ENCODE results near the gene ELL.

ELL gene

GRCh38 chr19:18469069-18469846 is 52.6 kb downstream of the ELL start:
- DNase-seq (ENCODE audit: low read depth), result peak; percentile 52

GRCh38 chr19:18468517-18468916 is 53.4 kb downstream of the ELL start:
- DNase-seq (ENCODE audit: low read depth), result no peak

GRCh38 chr19:18467978-18468377 is 53.9 kb downstream of the ELL start:
- DNase-seq (ENCODE audit: low read depth), result no peak

GRCh38 chr19:18466354-18466753 is 55.5 kb downstream of the ELL start:
- DNase-seq (ENCODE audit: low read depth), result no peak

DNA sequence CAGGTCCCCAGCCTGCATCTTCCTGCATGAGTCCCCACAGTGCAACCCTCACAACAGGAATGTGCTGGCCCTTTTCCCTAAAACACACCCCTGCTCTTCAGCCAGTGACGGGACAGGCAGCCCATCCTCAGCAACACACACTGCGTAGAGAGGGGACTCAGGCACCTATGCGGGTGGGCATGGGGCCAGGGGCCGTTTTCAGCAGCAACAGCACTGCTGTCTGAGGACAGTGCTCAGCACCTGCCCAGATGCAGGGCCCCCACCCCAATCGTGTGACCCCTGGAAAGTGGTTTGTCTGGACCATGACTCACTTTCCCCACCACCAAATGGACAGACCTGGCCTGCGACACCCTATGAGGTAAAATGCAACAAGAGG is 55.9 kb downstream of the ELL start:
- DNase-seq (ENCODE audit: low read depth), result no peak

GRCh38 chr19:18465214-18465963 is 56.5 kb downstream of the ELL start:
- DNase-seq (ENCODE audit: low read depth), result no peak

DNA sequence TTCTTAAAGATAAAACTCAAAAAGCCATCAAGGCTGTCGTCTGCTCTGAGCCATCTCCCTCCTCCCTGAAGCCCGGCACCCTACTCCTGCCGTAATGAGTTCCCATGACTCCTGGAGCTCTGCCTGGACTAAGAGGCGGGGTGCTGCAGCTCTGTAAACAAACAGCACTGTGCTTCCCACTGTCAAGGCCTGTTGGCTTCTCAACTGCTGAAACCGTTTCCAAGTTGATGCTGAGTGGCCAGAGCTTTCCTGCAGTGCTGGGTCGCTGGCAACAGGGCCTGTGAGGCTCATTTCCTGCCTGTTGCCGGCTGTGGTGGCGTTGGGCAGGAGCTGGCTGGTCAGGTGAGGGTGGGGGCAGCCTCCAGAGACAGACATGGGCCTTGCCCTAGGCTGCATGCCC is 57.2 kb downstream of the ELL start:
- DNase-seq (ENCODE audit: low read depth), result peak; percentile 81

- DNase-seq (ENCODE audit: low read depth), result no peak
Measured at GRCh38 chr19:18461471-18461870, 60.4 kb downstream of the ELL start.

DNA sequence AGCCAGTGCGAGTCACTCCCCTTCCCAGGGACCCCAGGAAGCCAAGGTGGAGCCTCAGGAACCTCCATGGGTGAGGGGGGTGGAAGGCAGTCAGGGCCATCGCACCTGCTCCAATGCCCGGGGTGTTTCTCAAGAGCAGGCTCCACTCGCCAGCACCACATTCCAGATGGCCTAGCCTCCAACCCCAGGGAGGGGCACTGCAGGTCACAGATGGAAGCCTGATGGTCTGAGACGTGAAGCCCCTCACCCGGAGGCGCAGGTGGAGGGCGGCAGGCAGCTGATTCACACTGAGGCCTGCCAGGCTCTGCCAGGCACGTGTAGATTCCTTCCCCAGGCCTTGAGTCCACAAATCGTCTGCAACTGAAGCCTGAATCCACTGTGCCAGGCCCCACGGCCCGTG is 61.0 kb downstream of the ELL start:
- no peak for DNase-seq (ENCODE audit: low read depth)

DNA sequence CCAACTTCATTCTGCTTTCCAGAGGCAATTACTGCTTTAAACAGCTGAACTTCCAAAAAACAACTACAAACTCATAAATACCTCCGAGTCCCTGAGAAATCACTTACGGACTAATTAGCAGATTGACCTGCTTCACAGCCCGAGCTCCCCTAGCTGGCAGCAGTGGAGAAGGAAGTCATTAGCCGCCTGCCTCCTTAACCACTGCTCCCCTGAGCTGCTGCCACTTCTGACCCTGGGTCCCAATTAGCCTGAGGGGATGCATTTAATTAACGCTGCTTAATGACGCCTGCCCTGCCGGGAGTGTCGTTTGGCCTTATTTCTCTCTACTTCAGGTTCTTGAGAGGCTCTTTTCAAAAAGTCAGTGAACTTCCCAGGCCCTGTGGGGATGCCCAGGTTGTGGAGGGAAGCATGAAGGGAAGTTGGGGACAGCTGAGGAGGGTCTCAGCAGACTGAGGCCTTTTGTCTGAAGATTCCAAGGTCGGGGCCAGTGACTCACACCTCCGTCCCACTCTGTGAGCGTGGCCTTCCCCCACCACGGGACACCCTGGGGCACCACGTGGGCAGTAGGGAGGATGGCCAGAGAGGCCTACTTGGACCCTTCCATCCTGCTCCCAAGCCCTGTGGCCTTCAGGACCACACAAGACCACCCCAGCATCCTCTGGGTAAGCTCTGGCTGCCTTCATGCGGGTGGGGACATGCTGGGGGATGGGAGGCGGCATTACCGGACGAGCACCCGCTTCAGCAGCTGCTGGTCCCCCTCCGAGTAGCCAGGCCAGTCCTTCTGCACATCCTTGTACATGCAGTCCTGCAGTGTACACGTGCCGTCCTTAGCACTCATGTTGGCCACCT is 64.2 kb downstream of the ELL start:
- DNase-seq (ENCODE audit: low read depth), result no peak

- no peak for DNase-seq (ENCODE audit: low read depth)
Measured at GRCh38 chr19:18456974-18457373, 64.9 kb downstream of the ELL start.

- DNase-seq (ENCODE audit: low read depth), result no peak
Measured at GRCh38 chr19:18456279-18456678, 65.6 kb downstream of the ELL start.

GRCh38 chr19:18453269-18454024 is 68.4 kb downstream of the ELL start:
- no peak for DNase-seq (ENCODE audit: low read depth)

GRCh38 chr19:18452386-18452785 is 69.5 kb downstream of the ELL start:
- no peak for DNase-seq (ENCODE audit: low read depth)

DNA sequence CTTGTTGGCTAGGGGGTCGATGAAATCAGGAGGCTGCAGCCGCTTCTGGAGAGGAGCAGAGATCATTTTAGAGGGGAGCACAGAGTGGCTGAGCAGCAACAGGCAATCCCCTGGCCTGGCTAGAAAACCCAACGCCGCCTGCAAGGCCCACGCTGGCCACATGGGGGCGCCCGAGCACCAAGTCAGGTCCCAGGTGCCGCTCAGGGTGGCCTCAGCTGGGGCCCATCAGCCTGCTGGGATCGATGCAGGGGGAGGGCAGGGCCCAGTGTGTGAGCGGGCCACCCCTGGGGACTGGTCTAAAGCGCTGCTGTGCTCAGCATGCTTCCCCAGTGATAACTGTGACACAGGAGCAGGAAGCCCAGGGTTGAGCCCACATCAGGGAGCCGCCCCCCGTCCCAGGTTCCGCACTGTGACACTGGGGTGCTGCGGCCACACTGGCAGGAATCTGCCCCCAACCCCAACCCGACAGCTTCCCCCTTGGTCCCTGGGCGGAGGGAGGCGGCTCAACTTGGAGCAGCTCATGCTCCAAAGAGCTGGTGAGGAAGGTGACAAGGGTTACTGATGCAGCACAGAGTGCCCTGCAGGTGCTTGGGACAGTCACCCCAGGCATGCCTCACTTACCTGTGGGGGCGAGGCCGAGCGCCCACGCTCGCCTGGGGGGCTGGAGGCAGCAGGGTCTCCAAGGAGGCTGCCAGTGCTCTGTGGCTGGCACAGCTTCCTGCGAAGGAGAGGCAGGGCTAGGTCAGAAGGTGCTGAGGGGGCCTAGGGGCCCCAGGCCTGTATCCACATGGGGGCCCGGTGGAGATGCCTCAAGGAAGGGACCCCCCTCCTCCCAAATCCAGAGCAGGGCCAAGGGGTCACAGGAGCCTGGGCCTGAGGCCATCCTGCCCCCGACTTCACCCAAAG is 70.7 kb downstream of the ELL start:
- DNase-seq (ENCODE audit: low read depth), result no peak

DNA sequence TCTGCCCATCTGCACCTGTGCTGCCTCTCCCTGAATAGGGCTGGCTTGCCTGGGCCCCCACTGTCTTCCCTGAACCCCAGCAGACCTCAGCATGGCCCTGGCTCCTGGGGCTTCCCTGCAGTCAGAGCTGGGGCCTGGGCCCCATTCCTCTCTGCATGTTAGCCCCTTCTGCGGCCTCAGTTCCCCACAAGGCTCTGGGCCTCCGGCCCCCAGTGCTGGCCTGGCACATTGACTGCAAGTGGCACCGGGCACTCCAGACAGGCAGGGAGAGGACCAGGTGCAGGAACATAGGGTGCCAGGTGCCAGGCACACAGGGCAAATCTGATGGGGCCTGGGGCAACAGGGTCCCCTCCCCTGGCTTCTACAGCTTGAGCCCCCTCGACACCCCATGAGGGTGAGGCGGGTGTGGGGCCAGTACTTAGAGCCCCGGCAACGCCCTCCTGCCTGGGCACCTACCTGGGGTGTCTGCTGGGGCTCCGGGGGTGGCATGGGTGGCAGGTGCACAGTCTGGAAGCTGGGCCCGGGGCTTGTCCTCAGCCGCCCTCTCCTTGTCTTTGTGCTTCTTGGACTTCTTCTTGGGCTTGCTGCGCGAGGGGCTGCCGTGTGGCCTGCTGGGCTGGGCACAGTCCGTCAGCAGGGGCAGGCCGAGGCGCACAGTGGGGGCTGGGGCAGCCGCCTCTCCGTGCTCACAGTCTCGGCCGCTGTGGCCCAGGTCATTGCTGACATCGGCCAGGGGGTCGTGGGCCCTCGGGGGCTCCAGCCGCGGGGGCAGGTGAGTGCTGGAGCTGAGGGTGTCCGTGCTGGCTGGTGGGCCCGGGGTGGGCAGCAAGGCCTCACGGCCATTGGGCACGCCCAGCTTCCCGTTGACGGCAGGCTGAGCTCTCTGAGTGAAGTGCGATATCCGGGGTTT is 71.6 kb downstream of the ELL start:
- no peak for DNase-seq (ENCODE audit: low read depth)

- DNase-seq (ENCODE audit: low read depth), result no peak
Measured at GRCh38 chr19:18449552-18449951, 72.3 kb downstream of the ELL start.

DNA sequence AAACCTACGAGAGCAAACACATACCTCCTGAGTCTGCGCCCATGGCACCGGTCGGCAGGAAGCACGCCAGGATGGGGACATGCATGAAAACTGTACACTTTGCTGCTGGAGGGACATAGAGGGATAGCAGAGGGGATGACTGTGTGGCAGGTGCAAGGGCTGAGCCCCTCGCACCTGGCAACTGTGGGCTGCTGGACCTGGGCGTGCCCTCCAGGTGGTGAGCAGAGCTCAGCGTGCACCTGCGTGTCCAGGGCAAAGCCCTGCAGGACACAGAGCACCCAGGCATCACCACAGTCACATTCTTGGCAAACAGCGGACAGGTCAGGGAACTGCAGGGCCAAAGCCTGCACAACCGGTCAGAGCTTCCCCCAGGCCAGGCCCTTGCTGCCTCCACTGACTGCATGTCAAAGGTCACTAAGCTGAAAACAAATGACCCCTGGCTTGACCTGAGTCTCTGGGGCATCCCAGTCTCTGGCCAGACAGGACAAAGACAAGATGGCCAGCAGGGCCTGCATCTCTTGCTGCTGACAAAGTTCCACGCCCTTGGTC is 75.0 kb downstream of the ELL start:
- no peak for DNase-seq (ENCODE audit: low read depth)

DNA sequence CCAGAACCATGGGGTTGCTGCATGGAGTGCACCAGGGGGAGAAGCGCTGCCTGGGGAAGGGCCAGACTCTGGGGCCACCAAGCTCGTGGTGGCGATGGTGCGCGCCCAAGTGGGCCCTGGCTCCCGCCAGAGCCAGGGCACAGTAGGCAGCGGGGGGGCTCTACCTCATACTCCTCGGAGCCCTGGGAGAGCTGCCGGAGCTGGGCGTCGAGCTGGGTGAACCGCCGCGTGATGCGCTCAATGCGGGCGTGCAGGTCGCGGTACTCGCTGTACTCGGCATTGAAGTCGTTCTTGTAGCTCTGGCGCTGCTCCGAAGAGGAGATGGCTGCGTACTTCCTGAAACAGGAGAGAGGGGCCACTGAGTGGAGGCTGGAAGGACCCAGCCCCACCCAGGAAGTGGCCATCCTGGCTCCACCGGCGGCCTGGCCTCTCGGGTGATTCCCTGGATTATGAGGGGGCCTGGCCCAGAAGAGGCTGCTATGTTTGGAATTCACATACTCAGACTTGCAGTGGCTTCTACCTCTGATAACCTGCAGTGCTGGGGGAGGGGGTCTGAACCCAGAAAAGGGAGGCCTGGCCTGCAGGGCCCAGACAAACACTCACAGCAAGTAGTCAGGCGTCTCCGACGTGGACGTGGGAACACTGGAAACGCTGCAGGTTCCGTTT is 75.6 kb downstream of the ELL start:
- DNase-seq (ENCODE audit: low read depth), result peak; percentile 49
